Umbilical cord (tissue), 2 donors: ENCODE results near the gene ZNF669. TPM values are rescaled to one million over a fixed set of nuclear protein-coding genes. Genes with fewer than 3 reads are reported as not detected.

Experiments used
- DNase-seq: peaks from one replicate; pipeline ENCODE4 v3.0.0-alpha.2; 2015; ENCODE audit warnings: low spot score
- total RNA-seq: library from RNA; depleted of rRNA; stranded (reverse); fragments of >200 nt; gene quantifications from one replicate; pipeline ENCODE4 v1.2.3, GENCODE V29; 2014; ENCODE audit warnings: low replicate concordance; ENCODE audit not compliant: insufficient read depth

ZNF669 gene
- total RNA-seq, 1 donor from 2014 or later: 4.8 TPM

DNA sequence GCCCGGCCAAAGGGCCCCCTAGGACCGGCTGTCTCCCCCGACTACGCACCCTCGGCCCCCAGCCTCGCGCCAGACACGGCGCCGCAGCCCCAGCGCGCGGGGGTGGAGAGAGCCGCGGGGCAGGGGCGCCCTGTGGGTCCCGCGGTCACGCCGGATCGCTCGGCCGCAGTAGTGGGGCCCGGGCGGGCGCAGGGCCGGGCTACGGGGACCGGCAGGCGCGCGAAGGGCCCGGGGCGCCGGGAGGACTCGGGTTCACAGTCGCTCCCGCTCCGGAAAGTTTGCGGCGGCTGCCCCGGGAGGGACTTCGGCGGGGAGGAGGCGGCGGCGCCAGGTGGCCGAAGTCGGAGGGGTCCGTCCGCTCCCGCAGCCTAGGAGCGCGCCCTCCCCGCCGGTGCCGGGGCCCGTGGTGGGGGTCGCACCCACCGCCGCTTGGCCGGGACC lies 7.1 kb upstream of the ZNF669 start:
- DNase-seq: no peak

DNA sequence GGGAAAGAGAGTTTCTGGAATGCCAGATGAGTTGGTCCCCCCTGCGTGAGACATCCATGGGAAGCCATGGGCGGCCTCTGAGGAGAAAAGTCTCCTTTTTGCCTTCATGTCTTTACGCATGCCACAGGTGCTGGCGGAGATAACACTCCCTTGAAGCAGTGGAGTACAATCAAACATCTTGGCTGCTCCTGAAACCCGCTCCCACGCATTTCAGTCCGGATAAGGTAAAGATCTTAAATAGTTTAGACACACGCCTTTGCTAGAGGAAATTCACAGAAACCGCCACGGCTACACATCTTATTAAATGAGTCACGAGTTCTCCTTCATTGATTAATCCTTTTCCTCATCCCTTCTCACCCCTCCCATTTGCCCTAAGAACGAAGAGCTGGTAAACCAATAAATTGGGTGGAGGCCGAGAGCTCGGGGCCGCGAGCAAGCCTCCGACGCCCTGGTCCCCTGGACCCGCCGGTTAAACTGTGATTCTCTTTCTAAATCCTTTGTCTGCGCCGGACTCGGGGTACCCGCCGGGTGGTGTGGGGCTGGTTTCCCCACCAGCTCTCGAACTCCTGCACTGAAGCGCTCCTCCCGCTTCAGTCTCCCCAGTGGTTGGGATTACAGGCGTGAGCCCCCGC lies 6.6 kb upstream of the ZNF669 start:
- DNase-seq: no peak

DNA sequence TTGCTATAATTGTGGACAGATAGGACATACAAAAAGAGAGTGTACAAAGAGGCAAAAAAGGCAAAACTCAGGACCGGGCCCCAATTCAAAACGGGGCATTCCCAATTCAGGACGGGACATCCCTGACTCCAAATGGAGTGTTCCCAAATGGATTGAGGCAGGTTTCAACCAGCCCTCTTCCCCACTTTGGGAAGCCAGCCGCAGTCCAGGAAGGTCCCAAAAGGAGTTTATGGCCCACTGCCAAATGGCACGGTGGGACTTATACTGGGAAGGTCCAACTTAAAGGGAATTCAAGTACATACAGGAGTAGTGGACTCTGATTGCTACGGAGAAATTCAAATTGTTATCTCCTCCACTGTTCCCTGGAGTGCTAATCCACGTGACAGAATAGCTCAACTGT lies 3.5 kb upstream of the ZNF669 start:
- no peak for DNase-seq

DNA sequence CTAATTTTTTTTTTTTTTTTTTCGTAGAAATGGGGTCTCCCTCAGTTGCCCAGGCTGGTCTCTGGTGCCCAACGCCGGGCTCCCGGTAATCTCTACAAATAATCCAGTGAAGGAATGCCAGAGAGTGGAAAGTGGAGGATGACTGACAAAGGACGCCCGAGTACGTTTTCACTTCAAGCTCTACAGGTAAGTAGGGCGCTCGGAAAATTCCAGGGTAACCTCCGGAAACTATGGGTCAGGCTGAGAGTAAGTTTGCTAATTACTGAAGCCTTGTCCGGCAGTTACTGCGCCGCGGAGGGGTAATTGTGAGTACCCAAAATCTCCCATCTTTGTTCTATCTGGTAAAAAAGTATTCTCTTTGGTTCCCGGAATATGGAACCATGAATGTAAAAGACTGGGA lies 1.8 kb upstream of the ZNF669 start:
- no peak for DNase-seq

DNA sequence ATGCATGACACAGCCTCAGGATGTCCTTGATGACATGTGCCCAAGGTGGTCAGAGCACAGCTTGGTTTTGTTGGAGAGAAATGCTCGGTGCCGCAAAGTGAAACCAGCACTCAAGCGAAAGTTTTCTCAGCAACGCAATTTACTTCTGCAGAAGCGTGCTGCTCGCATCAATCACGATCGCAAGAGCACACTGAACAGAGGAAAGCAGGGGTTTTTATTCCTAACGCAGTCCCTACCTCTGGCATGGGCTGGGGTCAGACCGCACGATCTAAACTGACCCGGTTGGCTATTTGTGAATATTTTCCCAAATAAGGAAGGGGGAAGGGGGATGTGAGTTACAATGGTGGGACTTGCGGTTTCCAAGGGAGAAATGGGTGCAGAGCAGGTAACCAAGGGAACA lies 809 bp upstream of the ZNF669 start:
- no peak for DNase-seq

DNA sequence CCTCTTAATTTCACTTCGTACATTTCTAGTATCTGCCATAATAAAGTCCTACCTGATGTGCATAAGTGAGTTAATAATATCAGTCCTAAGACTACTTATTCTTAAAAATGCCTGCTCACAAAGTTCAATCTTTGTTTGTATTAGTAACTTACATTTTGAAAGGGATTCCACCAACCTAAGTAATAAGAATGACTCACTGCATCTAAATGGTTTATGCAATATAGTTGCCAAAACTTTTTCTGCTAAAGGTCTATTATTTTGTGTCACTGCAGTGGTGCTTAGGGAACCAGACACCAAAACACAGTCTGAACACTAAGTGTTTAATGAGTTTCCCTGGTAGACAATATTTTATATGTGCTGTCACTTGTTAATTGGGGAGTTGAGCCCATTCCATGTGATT lies 1.8 kb downstream of the ZNF669 start:
- no peak for DNase-seq

DNA sequence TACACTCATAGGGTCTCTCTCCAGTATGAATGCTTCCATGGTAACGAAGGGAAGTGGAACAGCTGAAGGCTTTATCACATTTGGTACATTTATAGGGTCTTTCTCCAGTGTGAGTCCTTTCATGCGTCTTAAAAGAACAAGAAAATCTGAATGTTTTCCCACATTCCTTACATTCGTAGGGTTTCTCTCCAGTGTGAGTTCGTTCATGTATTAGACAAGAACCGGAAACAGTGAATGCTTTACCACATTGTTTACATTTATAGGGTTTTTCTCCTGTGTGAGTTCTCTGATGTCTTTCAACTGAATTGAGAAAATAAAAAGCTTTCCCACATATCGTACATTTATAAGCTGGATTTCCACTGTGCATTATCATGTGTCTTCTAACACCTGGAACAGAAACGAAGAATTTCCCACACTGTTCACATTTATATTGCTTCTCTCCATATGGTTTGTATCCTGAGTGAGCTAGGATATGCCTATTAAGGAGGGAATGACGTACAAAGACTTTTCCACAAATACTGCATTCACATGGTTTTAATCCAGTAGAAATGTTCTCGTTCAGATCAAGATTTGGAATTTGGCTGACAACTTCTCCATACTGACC lies 3.4 kb downstream of the ZNF669 start:
- DNase-seq: no peak

DNA sequence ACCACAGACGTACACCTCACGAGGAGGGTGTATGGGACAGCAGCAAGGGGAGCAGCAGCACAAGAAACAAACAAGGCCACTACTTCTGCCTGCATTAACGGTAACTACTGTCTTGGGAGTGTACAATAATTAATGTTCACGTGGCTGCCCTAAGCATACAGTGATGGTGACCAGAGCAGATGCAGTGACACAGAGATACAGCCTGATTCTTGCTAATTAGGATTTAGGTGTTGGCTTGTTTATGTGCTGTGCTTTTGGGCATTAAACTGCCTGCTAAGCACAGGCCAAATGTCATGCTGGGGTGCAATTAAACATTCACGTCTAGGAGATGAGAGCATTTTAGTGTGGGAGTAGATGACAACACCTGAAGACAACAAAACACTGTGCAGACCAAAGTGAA lies 7.2 kb downstream of the ZNF669 start:
- DNase-seq: no peak

DNA sequence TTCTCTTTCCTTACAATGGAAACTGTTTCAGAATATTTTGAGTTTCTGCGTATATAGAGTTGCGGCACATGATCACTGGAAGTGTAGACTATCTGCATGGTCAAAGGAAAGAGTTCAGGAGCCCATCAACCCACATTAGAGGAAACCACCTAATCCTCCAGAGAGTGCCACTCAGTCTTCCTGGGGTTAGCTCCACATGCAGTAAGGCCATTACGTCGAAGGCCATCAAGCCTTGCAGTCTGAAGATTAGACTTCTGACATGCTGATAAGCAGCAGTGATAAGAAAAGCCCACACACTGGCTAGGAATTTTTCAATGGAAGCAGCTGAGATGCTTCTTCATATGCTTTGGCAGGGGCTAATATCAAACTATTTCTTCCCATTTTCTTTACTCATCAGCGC lies 7.6 kb downstream of the ZNF669 start:
- no peak for DNase-seq

DNA sequence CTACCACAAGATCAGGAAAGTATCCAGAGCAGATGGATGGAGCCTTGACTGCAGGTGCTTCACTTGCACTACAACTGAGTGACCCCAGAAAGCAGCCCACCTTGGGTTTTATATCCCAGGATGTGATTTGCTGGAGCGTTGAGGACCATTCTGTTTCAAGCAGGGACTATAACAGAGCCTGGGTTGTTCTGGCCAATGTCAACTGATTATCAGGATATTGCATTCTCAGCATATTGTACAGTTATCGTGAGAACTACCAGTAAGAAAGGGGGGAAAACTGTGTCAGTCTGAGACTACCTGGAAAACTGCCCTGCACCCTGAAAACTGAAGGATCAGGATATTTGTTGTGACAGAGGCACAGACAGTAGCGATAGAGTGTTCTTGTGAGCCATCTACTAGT lies 8.0 kb downstream of the ZNF669 start:
- no peak for DNase-seq

DNA sequence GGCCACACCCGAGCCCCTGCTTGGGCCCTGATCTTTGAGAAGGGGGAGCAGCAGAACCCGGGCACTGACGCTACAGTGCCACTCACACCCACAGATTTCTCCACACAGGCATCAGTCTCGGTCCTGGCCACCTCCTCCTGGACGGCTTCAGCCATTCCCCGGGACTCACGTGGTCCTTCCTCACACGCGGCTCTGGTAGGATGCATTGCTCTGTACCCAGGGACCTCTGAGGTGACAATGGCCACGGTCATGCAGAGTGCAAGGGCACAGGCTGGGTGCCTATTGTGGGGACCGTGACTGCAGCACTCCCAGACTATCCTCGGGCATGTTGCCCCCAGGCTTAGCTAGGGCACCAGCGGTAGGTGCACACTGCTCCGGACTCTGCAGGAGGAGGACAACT lies 13.7 kb downstream of the ZNF669 start:
- DNase-seq: no peak

DNA sequence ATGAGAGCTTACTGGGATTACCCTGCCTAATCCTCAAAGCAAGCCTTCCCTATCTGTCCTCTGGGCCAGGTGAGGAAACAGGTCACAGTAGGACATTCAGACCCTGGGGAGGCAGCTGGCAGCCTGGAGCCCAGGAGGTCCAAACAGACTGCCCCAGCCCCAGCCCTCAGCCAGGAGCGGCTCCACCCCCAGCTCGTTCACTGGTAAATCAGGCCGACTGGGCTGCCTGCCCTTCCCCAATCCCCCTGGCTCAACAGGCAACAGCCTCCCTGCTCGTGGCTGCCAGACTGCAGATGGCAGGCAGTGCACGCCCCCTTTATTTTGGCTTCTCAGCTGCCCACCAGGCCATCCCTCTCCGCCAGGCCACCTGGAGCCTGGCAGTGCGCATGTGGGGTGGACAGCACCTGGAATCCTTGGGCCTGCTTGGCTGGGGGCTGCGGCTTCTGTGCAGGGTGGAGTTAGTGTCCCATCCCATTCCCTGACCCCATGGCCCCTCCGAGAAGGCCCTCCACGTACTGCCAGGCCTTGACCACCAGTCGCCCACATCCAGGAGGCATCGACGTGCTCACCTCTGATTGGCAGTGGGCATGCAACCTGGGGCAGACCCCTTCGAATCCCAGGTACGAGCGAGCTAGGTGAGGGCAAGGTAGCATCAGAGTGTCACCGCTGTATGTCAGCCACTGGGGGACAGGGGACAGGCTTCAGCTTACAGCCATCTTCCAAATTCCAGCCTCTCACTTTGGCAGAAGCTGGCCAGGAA lies 14.4 kb downstream of the ZNF669 start:
- no peak for DNase-seq

DNA sequence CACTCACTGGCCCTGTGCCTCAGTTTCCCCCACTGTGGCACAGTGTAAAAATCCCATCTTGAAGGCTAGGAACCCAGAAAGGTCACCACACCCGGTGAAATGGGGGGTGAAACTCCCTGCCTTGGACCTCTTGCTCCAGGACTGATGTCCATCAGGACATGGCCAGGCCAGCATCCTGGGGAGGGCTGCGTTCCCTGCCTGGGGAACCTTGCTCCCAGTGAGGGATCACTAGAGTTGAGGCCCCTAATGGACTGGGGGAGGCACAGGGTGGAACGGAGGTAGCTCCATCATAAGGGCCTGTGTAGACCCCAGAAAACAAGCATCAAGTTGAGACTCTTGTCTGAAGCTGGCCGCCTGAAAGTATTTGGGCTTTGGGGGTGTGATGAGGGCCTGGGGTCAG lies 15.2 kb downstream of the ZNF669 start:
- DNase-seq: no peak

DNA sequence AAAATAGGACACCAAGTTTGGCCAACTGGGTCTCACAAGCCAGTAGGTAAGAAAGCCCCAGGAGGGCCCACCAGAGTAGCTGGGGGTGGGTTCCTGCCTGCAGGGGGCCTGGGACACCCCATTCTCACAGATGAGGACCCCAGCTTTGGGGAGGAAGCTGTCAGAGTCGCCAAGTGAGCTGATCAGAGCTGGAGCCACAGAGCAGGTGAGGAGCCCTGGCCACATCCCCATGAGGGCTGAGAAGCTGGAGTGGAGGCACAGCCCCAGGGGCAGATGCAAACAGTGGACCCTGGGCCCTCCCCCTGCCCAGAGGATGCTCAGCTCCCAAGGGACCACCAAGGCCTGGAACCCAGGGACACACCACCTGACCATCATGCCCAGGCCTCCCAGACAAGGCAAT lies 16.9 kb downstream of the ZNF669 start:
- DNase-seq: no peak

DNA sequence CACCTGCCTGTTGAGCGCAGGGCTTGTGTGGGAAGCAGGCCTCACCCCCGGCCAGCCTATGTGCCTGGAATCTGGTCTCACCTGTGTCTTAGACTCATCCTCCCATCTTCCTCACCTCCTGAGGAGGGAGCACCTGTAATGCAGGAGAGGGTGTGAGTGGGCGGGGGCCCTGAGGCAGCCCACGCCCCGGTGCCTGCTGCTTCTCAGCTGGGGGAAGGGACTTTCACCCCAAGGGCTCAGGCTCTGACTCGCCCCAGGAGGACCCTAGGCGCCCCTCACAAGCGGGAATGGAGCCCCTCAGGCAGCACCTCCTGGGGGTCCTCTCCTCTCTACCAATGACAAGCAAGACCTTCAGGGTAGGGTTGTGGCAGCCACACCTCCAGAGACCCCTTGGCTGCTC lies 18.8 kb downstream of the ZNF669 start:
- no peak for DNase-seq

DNA sequence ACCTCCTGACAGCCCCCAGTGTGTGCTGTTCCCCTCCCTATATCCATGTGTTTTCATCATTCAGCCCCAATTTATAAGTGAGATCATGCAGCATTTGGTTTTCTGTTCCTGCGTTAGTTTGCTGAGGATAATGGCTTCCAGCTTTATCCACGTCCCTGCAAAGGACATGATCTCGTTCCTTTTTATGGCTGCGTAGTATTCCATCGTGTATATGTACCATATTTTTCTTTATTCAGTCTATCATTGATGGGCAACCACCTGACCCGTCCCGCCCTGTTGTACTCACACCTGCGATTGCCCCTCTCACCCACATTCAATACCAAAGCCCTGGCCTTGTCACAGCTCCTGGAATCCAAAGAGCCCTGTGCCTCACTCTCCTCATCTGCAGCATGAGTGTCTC lies 19.4 kb downstream of the ZNF669 start:
- no peak for DNase-seq

DNA sequence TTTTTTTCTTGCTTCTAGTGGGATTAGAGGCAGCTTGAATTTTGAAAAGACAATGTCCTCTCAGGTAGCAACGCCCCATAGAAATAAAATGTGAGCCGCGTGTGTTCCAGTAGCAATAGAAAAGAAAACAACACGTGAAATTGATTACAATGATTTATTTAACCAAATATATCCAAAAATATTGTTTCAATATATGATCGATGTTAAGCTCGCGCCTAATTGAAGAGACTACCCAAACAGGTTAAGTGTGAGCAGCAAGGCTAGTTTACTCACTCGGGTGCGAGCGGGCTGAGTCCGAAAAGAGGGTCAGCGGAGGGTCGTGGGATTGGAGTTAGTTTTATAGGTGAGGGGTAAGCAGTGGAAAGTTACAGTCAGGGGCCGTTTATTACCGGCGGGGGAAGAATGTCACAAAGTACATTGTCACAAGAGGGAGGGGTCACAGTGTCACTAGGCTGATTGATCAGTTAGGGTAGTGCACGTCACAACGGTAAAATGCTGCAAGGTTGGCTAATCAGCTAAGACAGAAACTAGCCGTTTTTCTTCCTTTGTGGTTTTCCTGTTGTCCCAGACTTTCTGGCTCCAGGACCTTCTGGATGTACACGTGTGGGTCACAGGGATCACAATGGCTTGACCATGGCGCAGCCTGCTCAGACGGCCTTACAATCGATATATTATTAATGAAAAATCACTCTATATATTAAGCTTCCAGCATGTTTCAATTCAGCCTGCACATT lies 24.8 kb downstream of the ZNF669 start:
- no peak for DNase-seq

DNA sequence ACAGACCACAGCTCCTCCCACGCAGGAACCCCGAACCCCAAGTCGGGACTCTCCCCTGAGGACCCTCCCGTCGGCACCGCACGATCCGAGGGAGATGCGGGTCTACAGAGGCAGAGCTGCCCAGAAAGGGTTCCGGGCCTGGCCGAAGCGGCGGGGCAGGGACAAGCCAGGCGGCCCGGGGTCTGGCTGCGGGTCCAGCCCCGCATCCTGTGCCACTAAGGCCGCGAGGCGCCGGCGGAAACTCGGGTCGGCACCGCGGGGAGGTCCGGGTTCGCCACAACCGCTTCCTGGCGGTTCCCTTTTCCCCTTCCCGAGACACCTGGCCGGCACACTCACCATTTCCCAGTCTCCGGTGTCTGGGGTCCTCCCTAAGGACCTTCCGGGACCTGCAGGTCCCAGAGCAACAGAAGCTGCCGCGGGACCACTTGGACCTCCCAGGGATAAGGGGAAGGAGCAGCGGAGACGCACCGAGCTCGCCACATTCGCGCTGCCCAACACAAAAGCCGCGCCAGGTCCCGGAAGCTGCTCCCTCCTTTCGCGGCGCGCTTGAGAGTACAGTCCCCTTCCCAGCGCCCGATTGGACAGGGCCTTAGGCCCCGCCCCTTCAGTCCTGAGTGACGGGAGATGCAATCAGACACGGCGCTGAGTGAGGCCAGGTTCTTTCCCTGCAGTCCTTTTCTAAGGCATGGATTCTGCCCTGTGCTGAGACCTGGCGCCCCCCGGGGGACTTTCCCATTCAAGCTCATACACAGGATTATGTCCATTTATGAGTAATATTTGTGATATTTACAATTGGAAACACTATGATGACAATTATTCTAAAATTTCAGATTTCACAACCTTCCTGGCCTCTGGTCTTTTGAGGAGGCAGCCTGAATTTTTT lies 25.7 kb downstream of the ZNF669 start, which contains the start of gene ZNF670:
Gene ZNF670 (minus strand): TSS at position 554 of the 883 bp plus-strand sequence. CDS start 215 bp downstream, at position 339.
- DNase-seq: peak; percentile 95

DNA sequence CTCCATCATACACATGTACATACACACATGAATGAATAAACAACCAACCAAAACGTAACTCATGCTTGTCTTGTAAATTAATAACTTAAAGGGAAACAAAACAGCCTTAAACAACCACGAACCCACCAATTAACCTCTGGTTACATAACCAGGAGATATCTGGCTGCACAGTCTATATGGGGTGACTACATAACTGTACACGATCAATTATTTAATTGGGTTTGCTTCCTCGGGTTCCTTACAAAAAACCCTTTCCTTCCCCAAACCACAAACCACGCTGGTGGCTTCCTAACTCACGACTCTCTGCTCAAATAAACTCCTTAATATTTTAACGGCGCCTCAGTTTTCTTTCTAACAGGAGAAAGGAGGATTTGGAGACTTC lies 26.3 kb downstream of the ZNF669 start:
- DNase-seq: no peak

DNA sequence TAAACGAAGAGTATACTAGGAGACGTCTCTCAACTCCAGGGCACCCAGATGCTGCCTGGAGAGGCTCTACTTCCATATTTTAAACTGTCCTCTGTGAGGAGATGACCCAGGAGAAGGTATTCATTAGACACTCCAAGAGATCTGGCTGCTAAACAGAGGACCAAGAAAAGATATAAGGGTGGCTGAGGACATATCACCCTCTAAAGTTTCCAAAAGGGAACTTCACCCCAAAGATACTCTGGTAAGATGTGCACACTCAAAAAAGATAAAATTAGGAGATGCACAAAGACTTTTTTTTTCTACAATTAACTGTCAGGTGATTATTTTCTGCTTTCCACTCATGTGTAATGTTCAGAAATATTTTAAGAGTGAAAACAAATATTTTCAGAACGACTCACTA lies 26.9 kb downstream of the ZNF669 start:
- DNase-seq: no peak

DNA sequence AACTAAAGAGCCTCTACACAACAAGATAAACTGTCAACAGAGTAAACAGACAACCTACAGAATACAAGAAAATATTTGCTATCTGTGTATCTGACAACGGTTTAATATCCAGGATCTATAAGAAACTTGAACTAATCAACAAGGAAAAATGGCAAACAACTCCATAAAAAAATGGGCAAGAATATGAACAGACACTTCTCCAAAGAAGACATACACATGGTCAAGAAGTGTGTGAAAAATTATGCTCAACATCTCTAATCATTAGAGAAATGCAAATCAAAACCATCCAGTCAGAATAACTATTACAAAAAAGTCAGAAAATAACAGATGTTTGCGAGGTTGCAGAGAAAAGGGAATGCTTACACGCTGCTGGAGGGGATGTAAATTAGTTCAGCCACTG lies 33.5 kb downstream of the ZNF669 start:
- no peak for DNase-seq
